K562 (cell line): ENCODE results near the gene ZMYND8. TPM values are rescaled to one million over a fixed set of nuclear protein-coding genes. Genes with fewer than 3 reads are reported as not detected.

ENCODE experiments used
- ATAC-seq: fragments of 200-7000 bp; cut with Tn5 transposase; 3 replicates; pipeline ENCODE4 v1.9.1; 2020; ENCODE audit warnings: moderate library complexity
- BruUV-seq: library from RNA; stranded (reverse); fragments of 400-500 nt; replicated peaks from 2 replicates; lab custom pipeline; 2021; lab: Mats Ljungman, UMichigan
- CTCF ChIA-PET: fragments of 300-600 bp; formaldehyde crosslinking; extraction: SDS; loops from one replicate; lab custom pipeline; 2021; ENCODE audit warnings: low intra/inter-chr PET ratio; lab: Yijun Ruan, JAX
- POLR2A ChIA-PET: fragments of 300-600, 350-650 bp; sonication (Branson Sonifier 250); formaldehyde crosslinking; extraction: SDS; loops from one replicate; lab custom pipeline; 2021; ENCODE audit warnings: antibody characterized with exemption, inconsistent platforms; lab: Yijun Ruan, JAX
- DNase-seq, 4 experiments: peaks; one replicate each; pipeline versions ENCODE4 v3.0.0 to v3.0.0-alpha.2; 2011 to 2018; ENCODE audit warnings: low spot score in 3 of 4, mixed read lengths in 3 of 4; ENCODE audit errors: extremely low read depth in 1 of 4
- FAIRE-seq: peaks from 2 replicates; lab custom pipeline; 2011; peaks lifted over from hg19 to GRCh38; lab: Jason Lieb, UNC
- H2AFZ ChIP-seq: 2 replicates; pipeline ENCODE4 v1.6.0; 2011; ENCODE audit warnings: low read depth, low read length, control low read depth, inconsistent platforms
- H3K27ac ChIP-seq: fragments of 200-600 bp; 3 replicates; pipeline ENCODE4 v1.8.0; 2011; ENCODE audit warnings: low read depth, mild to moderate bottlenecking, control low read depth, inconsistent platforms, low read length, moderate library complexity, mixed read lengths; ENCODE audit errors: extremely low read depth
- H3K27me3 ChIP-seq, 2 experiments: fragments of 300-600 bp in 1 of 2; 2 replicates in 1 of 2; 3 replicates in 1 of 2; pipeline versions ENCODE4 v1.6.0 to v1.8.0; 2011; ENCODE audit warnings: inconsistent platforms in 2 of 2, low read length in 2 of 2, mild to moderate bottlenecking in 1 of 2, mixed read lengths in 1 of 2, moderate library complexity in 1 of 2; ENCODE audit not compliant: control insufficient read depth in 2 of 2, insufficient read depth in 2 of 2
- H3K36me3 ChIP-seq: fragments of 300-600 bp; 3 replicates; pipeline ENCODE4 v1.8.0; 2011; ENCODE audit warnings: mild to moderate bottlenecking, low read length, inconsistent platforms; ENCODE audit not compliant: control insufficient read depth, insufficient read depth
- H3K4me1 ChIP-seq, 2 experiments: fragments of 200-600 bp in 1 of 2; replicated peaks in 1 of 2; 2 replicates in 1 of 2; 3 replicates in 1 of 2; pipeline versions ENCODE4 v1.5.1 to v1.8.0; 2011; ENCODE audit warnings: inconsistent platforms in 2 of 2, low read length in 2 of 2, mild to moderate bottlenecking in 1 of 2, mixed read lengths in 1 of 2, moderate library complexity in 1 of 2; ENCODE audit not compliant: control insufficient read depth in 2 of 2, insufficient read depth in 2 of 2
- H3K4me2 ChIP-seq: 2 replicates; pipeline ENCODE4 v1.6.1; 2011; ENCODE audit warnings: low read length, control low read depth, inconsistent platforms, mixed read lengths; ENCODE audit not compliant: insufficient read depth
- H3K4me3 ChIP-seq: fragments of 200-600 bp; sonication (generic), shearing (Covaris generic); 2 replicates; pipeline ENCODE4 v1.5.1; 2016; ENCODE audit warnings: control low read depth, inconsistent platforms
- H3K79me2 ChIP-seq: fragments of 200-600 bp; 3 replicates; pipeline ENCODE4 v1.8.0; 2011; ENCODE audit warnings: low read length, inconsistent platforms; ENCODE audit not compliant: control insufficient read depth, insufficient read depth
- H3K9ac ChIP-seq, 2 experiments: 2 replicates each; pipeline versions ENCODE4 v1.6.0 to v1.6.1; 2011; ENCODE audit warnings: low read depth in 2 of 2, low read length in 2 of 2, control low read depth in 1 of 2, inconsistent platforms in 1 of 2, mild to moderate bottlenecking in 1 of 2, mixed read lengths in 1 of 2; ENCODE audit not compliant: insufficient read depth in 1 of 2
- H3K9me1 ChIP-seq: one replicate; pipeline ENCODE4 v1.6.0; 2011; ENCODE audit warnings: inconsistent platforms, mild to moderate bottlenecking, low read length, moderate library complexity; ENCODE audit not compliant: control insufficient read depth, insufficient read depth
- H3K9me3 ChIP-seq: replicated peaks from 2 replicates; pipeline ENCODE4 v1.5.1; 2011; ENCODE audit warnings: low read depth, low read length, inconsistent platforms; ENCODE audit not compliant: control insufficient read depth, insufficient read depth
- H4K20me1 ChIP-seq: replicated peaks from 2 replicates; pipeline ENCODE4 v1.6.1; 2011; ENCODE audit warnings: low read length, inconsistent platforms, mixed read lengths; ENCODE audit not compliant: control insufficient read depth, insufficient read depth
- BMI1 ChIP-seq: fragments of 150-350 bp; IDR thresholded peaks from 2 replicates; pipeline ENCODE4 v1.6.1; 2014; ENCODE audit warnings: low read length
- CSDE1 ChIP-seq, 2 experiments: fragments of 450-650 bp; IDR thresholded peaks; 2 replicates each; pipeline ENCODE4 v1.6.1; 2016; ENCODE audit warnings: mild to moderate bottlenecking in 1 of 2
- KDM1A ChIP-seq, 2 experiments: fragments of 450-650 bp; IDR thresholded peaks; 2 replicates each; pipeline ENCODE4 v1.6.1; 2016; ENCODE audit warnings: mild to moderate bottlenecking in 2 of 2
- KLF6 ChIP-seq: fragments of 250-450 bp; sonication (Bioruptor Pico); IDR thresholded peaks from 2 replicates; pipeline ENCODE4 v1.4.0; 2020; ENCODE audit warnings: mild to moderate bottlenecking, moderate library complexity, borderline replicate concordance
- NRF1 ChIP-seq, 2 experiments: fragments of 450-650 bp; IDR thresholded peaks in 1 of 2; conservative IDR thresholded peaks in 1 of 2; 2 replicates each; pipeline ENCODE4 v1.6.1; 2014; ENCODE audit warnings: mild to moderate bottlenecking in 2 of 2
- RBM25 ChIP-seq: fragments of 200-400 bp; formaldehyde crosslinking; IDR thresholded peaks from 2 replicates; pipeline ENCODE4 v1.6.1; 2018; ENCODE audit warnings: low read length, low read depth, moderate library complexity; ENCODE audit not compliant: severe bottlenecking
- RFX1 ChIP-seq: fragments of 450-650 bp; IDR thresholded peaks from 2 replicates; pipeline ENCODE4 v1.6.1; 2016; ENCODE audit warnings: mild to moderate bottlenecking, moderate library complexity
- ZNF282 ChIP-seq: sonication (generic); formaldehyde crosslinking; IDR thresholded peaks from 2 replicates; pipeline ENCODE4 v1.8.1; 2023; ENCODE audit warnings: missing genetic modification reagents
- WGBS: fragments of 100-300 bp; shearing (Covaris generic); methylation state at CpG from one replicate; pipeline ENCODE4 v1.1.6; 2016; ENCODE audit warnings: low coverage, mixed read lengths; ENCODE audit not compliant: insufficient coverage; ENCODE audit errors: missing lambda C conversion rate; 5-methylcytosine and 5-hydroxymethylcytosine counted together
- in situ Hi-C: fragments of 300-500 bp; cut with MboI; formaldehyde crosslinking; loops from 4 replicates; pipeline ENCODE4 v1.15.0; 2018; ENCODE audit warnings: inconsistent platforms, mixed read lengths
- intact Hi-C: fragments of 100-400 bp; cut with micrococcal nuclease; formaldehyde crosslinking; loops from 2 replicates; pipeline ENCODE4 v1.14.2; 2022
- polyA plus RNA-seq, 8 experiments: library from polyadenylated mRNA; depleted of rRNA in 4 of 8; stranded (reverse) in 5 of 8; unstranded in 3 of 8; fragments of >200 nt; fragmentation: Nextera tagmentation in 2 of 8; fragmentation: Illumina TruSeq in 1 of 8; extraction: Ambion mirVana in 2 of 8; extraction: Trizol in 1 of 8; gene quantifications; 2 replicates each; pipeline versions ENCODE4 v1.2.1 to v1.2.3, GENCODE V29; 2011 to 2014; ENCODE audit warnings: inconsistent platforms in 1 of 8, missing spikeins in 1 of 8
- total RNA-seq, 7 experiments: library from RNA; depleted of rRNA in 6 of 7; stranded (reverse); fragments of >200 nt in 6 of 7; fragmentation: Illumina TruSeq in 2 of 7; extraction: Trizol in 2 of 7; gene quantifications; 2 replicates each; pipeline versions ENCODE4 v1.2.1 to v1.2.3, GENCODE V29; 2011 to 2021; ENCODE audit warnings: low replicate concordance in 1 of 7
- TF ChIP-seq, protein P1 (sequence below), 3 experiments: fragments of 200-800 bp in 1 of 3; fragments of 250-450 bp in 1 of 3; fragments of 450-650 bp in 1 of 3; sonication (Bioruptor Pico) in 1 of 3; sonication (Bioruptor generic) in 1 of 3; formaldehyde crosslinking in 1 of 3; IDR thresholded peaks; 2 replicates each; pipeline versions ENCODE4 v1.6.1 to v1.8.0; 2016 to 2022; ENCODE audit warnings: mild to moderate bottlenecking in 2 of 3, missing genetic modification characterization in 2 of 3, missing compliant biosample characterization in 1 of 3, moderate library complexity in 1 of 3

ZMYND8 gene
- total and polyA plus RNA-seq, 9 of the 15 experiments (the other 6 are each of a cell fraction or from before 2014, with no cell fraction given): 31.8 to 148 (median 71.9) TPM

DNA sequence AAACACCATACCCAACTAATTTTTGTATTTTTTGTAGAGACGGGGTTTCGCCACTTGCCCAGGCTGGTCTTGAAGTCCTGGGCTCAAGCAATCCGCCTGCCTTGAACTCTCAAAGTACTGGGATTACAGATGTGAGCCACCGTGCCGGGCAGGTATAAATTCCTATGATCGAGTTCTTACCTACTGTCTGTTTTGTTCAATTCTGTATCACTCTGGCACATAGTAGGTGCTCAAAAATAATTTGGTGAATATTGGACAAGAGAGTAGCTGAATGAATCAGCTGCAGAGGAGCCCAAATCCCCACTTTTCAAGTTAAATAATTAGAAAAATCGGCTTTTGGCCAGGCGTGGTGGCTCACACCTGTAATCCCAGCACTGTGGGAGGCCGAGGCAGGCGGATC is 13.7 kb upstream of the ZMYND8 start (continued):
- no peak for TF ChIP-seq NRF1 (conservative IDR thresholded peaks at IDR 0.05 in 1 of 2, IDR thresholded peaks at IDR 0.05 in 1 of 2)

- Histone ChIP-seq H2AFZ (no peak overlapping the region), H4K20me1 (no peaks in the 10 kb centered on the region), H3K9ac (peak overlapping the region in 1 of 2 experiments; percentile 47; a peak in 1 of 4 replicates), H3K36me3 (no peaks in the 10 kb centered on the region; the same call in 2 of the 3 replicates), H3K4me1 (peaks cover 47 to 49% of the 10 kb centered on the region in 2 experiments), H3K9me3 (no peaks in the 10 kb centered on the region), H3K4me2 (no peak overlapping the region), H3K9me1 (no peaks in the 10 kb centered on the region), H3K27ac (no peak overlapping the region), H3K27me3 (no peaks in the 10 kb centered on the region), H3K4me3 (no peak overlapping the region), H3K79me2 (peaks cover 18% of the 10 kb centered on the region)
- FAIRE-seq (no peak), DNase-seq (no peak), ATAC-seq (no peak)
- CTCF ChIA-PET: no interaction called here
- WGBS: 89% methylated on average over 7 of the region's 7 CpGs
- in situ Hi-C loops: no loop called here
- no TSS peak for BruUV-seq
- POLR2A ChIA-PET: no interaction called here
- intact Hi-C loops: no loop called here
- peak; percentile 90 for TF ChIP-seq RFX1
- no peak for TF ChIP-seq KLF6 (CRISPR knock-in tag)
- peak in 1 of 2 experiments; percentile 42; a peak in 1 of 4 replicates for TF ChIP-seq CSDE1 (IDR thresholded peaks at IDR 0.05)
- 0 out of 4 replicates have a peak, but pooled peaks of 1 of the 2 experiments have one; percentile 14 for TF ChIP-seq KDM1A (IDR thresholded peaks at IDR 0.05)
- peak; percentile 42 for TF ChIP-seq RBM25
- TF ChIP-seq, protein P1, sequence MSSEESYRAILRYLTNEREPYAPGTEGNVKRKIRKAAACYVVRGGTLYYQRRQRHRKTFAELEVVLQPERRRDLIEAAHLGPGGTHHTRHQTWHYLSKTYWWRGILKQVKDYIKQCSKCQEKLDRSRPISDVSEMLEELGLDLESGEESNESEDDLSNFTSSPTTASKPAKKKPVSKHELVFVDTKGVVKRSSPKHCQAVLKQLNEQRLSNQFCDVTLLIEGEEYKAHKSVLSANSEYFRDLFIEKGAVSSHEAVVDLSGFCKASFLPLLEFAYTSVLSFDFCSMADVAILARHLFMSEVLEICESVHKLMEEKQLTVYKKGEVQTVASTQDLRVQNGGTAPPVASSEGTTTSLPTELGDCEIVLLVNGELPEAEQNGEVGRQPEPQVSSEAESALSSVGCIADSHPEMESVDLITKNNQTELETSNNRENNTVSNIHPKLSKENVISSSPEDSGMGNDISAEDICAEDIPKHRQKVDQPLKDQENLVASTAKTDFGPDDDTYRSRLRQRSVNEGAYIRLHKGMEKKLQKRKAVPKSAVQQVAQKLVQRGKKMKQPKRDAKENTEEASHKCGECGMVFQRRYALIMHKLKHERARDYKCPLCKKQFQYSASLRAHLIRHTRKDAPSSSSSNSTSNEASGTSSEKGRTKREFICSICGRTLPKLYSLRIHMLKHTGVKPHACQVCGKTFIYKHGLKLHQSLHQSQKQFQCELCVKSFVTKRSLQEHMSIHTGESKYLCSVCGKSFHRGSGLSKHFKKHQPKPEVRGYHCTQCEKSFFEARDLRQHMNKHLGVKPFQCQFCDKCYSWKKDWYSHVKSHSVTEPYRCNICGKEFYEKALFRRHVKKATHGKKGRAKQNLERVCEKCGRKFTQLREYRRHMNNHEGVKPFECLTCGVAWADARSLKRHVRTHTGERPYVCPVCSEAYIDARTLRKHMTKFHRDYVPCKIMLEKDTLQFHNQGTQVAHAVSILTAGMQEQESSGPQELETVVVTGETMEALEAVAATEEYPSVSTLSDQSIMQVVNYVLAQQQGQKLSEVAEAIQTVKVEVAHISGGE (CRISPR knock-in tag; IDR thresholded peaks at IDR 0.05): peak in 1 of 3 experiments; percentile 80; a peak in 1 of 6 replicates
- no peak for TF ChIP-seq ZNF282 (CRISPR knock-in tag)
- 0 out of 2 replicates have a peak, but pooled peaks have one; percentile 28 for TF ChIP-seq BMI1
These were observed 11.8 kb upstream of the ZMYND8 start for GRCh38 chr20:47368301-47368700.
